Keratinocyte (primary cell): ENCODE measurements around the gene L1CAM. TPM values are rescaled to one million over a fixed set of nuclear protein-coding genes. Genes with fewer than 3 reads are reported as not detected.

Experiments
- DNase-seq: peaks from one replicate; pipeline ENCODE4 v3.0.0-alpha.2; 2011; ENCODE audit warnings: low read depth, missing footprints, low spot score
- FAIRE-seq: peaks from 2 replicates; lab custom pipeline; 2011; peaks lifted over from hg19 to GRCh38; lab: Jason Lieb, UNC
- H2AFZ ChIP-seq: 2 replicates; pipeline ENCODE4 v1.6.0; 2012; ENCODE audit warnings: low read length, control low read depth, inconsistent platforms; ENCODE audit not compliant: control insufficient read depth
- H3K27ac ChIP-seq: 2 replicates; pipeline ENCODE4 v1.5.1; 2011; ENCODE audit warnings: low read length; ENCODE audit not compliant: control insufficient read depth, insufficient read depth
- H3K27me3 ChIP-seq: 3 replicates; pipeline ENCODE4 v1.6.0; 2011; ENCODE audit warnings: low read length; ENCODE audit not compliant: control insufficient read depth, insufficient read depth; ENCODE audit errors: extremely low read depth
- H3K36me3 ChIP-seq, 2 experiments: 2 replicates in 1 of 2; 3 replicates in 1 of 2; pipeline ENCODE4 v1.5.1; 2011; ENCODE audit warnings: low read length in 2 of 2, mild to moderate bottlenecking in 1 of 2; ENCODE audit not compliant: control insufficient read depth in 2 of 2, insufficient read depth in 2 of 2; ENCODE audit errors: extremely low read depth in 1 of 2
- H3K4me1 ChIP-seq: 3 replicates; pipeline ENCODE4 v1.5.1; 2011; ENCODE audit warnings: low read length; ENCODE audit not compliant: control insufficient read depth, insufficient read depth; ENCODE audit errors: extremely low read depth
- H3K4me2 ChIP-seq: 3 replicates; pipeline ENCODE4 v1.6.0; 2011; ENCODE audit warnings: low read depth, low read length; ENCODE audit not compliant: control insufficient read depth, insufficient read depth; ENCODE audit errors: extremely low read depth
- H3K4me3 ChIP-seq, 3 experiments: fragments of 200-600 bp in 1 of 3; sonication (generic) in 1 of 3; 2 replicates in 2 of 3; 3 replicates in 1 of 3; pipeline ENCODE4 v1.5.1; 2011 to 2016; ENCODE audit warnings: low read length in 3 of 3, mild to moderate bottlenecking in 3 of 3, control low read depth in 2 of 3, inconsistent platforms in 1 of 3, low read depth in 1 of 3, mixed read lengths in 1 of 3, mixed run types in 1 of 3, moderate library complexity in 1 of 3; ENCODE audit not compliant: control insufficient read depth in 2 of 3, insufficient read depth in 2 of 3; ENCODE audit errors: extremely low read depth in 1 of 3
- H3K79me2 ChIP-seq: 2 replicates; pipeline ENCODE4 v1.6.0; 2012; ENCODE audit warnings: low read length; ENCODE audit not compliant: control insufficient read depth, insufficient read depth
- H3K9ac ChIP-seq: 3 replicates; pipeline ENCODE4 v1.6.0; 2011; ENCODE audit warnings: low read length; ENCODE audit not compliant: control insufficient read depth, insufficient read depth; ENCODE audit errors: extremely low read depth
- H3K9me1 ChIP-seq: 3 replicates; pipeline ENCODE4 v1.6.0; 2011; ENCODE audit warnings: low read length; ENCODE audit not compliant: control insufficient read depth, insufficient read depth; ENCODE audit errors: extremely low read depth
- H3K9me3 ChIP-seq: 2 replicates; pipeline ENCODE4 v1.5.1; 2012; ENCODE audit warnings: low read depth, low read length; ENCODE audit not compliant: control insufficient read depth
- H4K20me1 ChIP-seq: 3 replicates; pipeline ENCODE4 v1.6.0; 2011; ENCODE audit warnings: low read length; ENCODE audit not compliant: control insufficient read depth, insufficient read depth; ENCODE audit errors: extremely low read depth
- CTCF ChIP-seq, 3 experiments: IDR thresholded peaks in 1 of 3; conservative IDR thresholded peaks in 1 of 3; optimal IDR thresholded peaks in 1 of 3; 2 replicates in 2 of 3; 3 replicates in 1 of 3; pipeline versions ENCODE3 to v1.5.1; 2011; ENCODE audit warnings: low read length in 3 of 3, mild to moderate bottlenecking in 3 of 3, moderate library complexity in 2 of 3, control low read depth in 1 of 3, inconsistent platforms in 1 of 3; ENCODE audit not compliant: insufficient read depth in 2 of 3; ENCODE audit errors: extremely low read depth in 1 of 3
- EZH2 ChIP-seq: IDR thresholded peaks from one replicate; pipeline ENCODE4 v1.6.1; 2012; ENCODE audit warnings: inconsistent platforms, mild to moderate bottlenecking, low read length, moderate library complexity
- dilution Hi-C: fragments of 300-500 bp; cut with MboI; formaldehyde crosslinking; loops from one replicate; pipeline ENCODE4 v1.7.0; 2020; ENCODE audit warnings: low sequenced_read_pairs; ENCODE audit not compliant: extremely low pct_ligation_motif_present
- polyA plus RNA-seq, 5 experiments: library from polyadenylated mRNA; depleted of rRNA in 3 of 5; stranded (reverse) in 3 of 5; stranded (forward) in 1 of 5; unstranded in 1 of 5; fragments of >200 nt; gene quantifications; 1 replicate in 1 of 5; 2 replicates in 3 of 5; 3 replicates in 1 of 5; pipeline versions ENCODE4 v1.2.1 to v1.2.3, GENCODE V29; 2011 to 2012; ENCODE audit warnings: missing spikeins in 2 of 5, low read depth in 1 of 5, low replicate concordance in 1 of 5

L1CAM gene
- polyA plus RNA-seq, 1 donor (not counting 4 experiments of a cell fraction or from before 2014, with no cell fraction given) = 18.2 TPM

DNA sequence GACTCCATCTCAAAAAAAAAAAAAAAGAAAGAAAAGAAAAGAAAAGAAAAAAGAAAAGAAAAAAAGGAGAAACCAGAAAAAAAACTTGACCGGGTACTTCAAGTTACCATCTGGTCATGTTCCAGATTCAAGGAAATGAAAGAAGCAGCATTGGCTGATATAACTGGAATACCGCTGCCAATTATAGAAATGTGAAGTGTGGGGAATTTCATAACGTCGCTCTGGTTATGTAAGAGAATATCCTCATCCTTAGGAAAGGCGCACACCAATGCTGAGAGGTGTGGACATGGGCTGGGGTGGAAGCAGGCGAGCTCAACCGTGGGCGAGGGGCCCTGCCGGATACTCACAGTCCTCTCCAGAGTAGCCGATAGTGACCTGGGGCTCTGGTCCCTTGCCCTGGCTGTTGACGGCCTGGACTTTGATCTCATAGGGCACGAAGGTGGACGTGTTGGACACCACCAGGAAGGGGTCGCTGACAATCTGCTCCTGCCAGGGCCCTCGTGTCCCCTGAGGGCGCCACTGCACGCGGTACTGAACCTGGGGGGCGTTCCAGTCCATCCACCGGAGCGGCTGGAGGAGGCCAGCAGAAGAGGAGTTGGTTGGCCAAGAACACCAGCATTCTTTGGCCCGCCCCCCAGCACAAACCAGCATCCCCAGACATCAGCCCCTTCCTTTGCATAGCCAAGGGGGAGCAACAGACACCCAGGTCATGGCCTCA lies 19.5 kb downstream of the L1CAM start:
- FAIRE-seq = no peak

GRCh38 chrX:153865685-153866084 lies 20.3 kb downstream of the L1CAM start:
- DNase-seq = no peak
- H3K4me1 ChIP-seq = no peaks in the 10 kb centered on the region
- peaks cover 0 to 9% of the 10 kb centered on the region in 2 experiments for H3K36me3 ChIP-seq
- no peaks in the 10 kb centered on the region for H4K20me1 ChIP-seq
- H3K4me2 ChIP-seq = no peak overlapping the region
- no peak overlapping the region for H3K4me3 ChIP-seq
- H3K9me1 ChIP-seq = no peaks in the 10 kb centered on the region
- no peak overlapping the region for H3K9ac ChIP-seq
- no peak overlapping the region for H3K27ac ChIP-seq
- no peaks in the 10 kb centered on the region for H3K79me2 ChIP-seq
- no peaks in the 10 kb centered on the region for H3K27me3 ChIP-seq
- FAIRE-seq = no peak
- no peaks in the 10 kb centered on the region for H3K9me3 ChIP-seq
- H2AFZ ChIP-seq = no peak overlapping the region
- dilution Hi-C loops = no loop called here
- TF ChIP-seq EZH2 (no peak), CTCF (optimal IDR thresholded peaks at IDR 0.05 in 1 of 3, IDR thresholded peaks at IDR 0.05 in 1 of 3, conservative IDR thresholded peaks at IDR 0.05 in 1 of 3; ENCODE audit: extremely low read depth in 1 of 3, insufficient read depth in 2 of 3, low read length in 3 of 3) (no peak)

More for the DNA sequence above, 19.5 kb downstream of the L1CAM start:
- no peak overlapping the region for H3K4me2 ChIP-seq
- H3K36me3 ChIP-seq = peaks cover 0 to 9% of the 10 kb centered on the region in 2 experiments
- no peak for TF ChIP-seq EZH2
- no peak for TF ChIP-seq CTCF (optimal IDR thresholded peaks at IDR 0.05 in 1 of 3, IDR thresholded peaks at IDR 0.05 in 1 of 3, conservative IDR thresholded peaks at IDR 0.05 in 1 of 3; ENCODE audit: extremely low read depth in 1 of 3, insufficient read depth in 2 of 3, low read length in 3 of 3)
- no peaks in the 10 kb centered on the region for H3K27me3 ChIP-seq
- H3K9ac ChIP-seq = no peak overlapping the region
- no peak for DNase-seq
- H4K20me1 ChIP-seq = no peaks in the 10 kb centered on the region
- no peaks in the 10 kb centered on the region for H3K4me1 ChIP-seq
- H3K9me1 ChIP-seq = no peaks in the 10 kb centered on the region
- no peak overlapping the region for H3K4me3 ChIP-seq
- H2AFZ ChIP-seq = no peak overlapping the region
- dilution Hi-C loops = no loop called here
- H3K79me2 ChIP-seq = no peaks in the 10 kb centered on the region
- no peaks in the 10 kb centered on the region for H3K9me3 ChIP-seq
- no peak overlapping the region for H3K27ac ChIP-seq
